HUES64 (cell line): ENCODE results near the gene CTDSPL.
A peak's percentile ranks its signal among the peaks of the same experiment; 100 is the strongest.

Source experiments
- H3K27ac ChIP-seq: 2 replicates; pipeline ENCODE4 v1.7.0; 2013; ENCODE audit warnings: low read depth, low read length, inconsistent platforms
- H3K27me3 ChIP-seq: 2 replicates; pipeline ENCODE4 v1.6.1; 2013; ENCODE audit warnings: mild to moderate bottlenecking, low read length; ENCODE audit not compliant: insufficient read depth
- H3K36me3 ChIP-seq: 2 replicates; pipeline ENCODE4 v1.6.1; 2013; ENCODE audit warnings: mild to moderate bottlenecking, low read length; ENCODE audit not compliant: insufficient read depth
- H3K4me1 ChIP-seq: 2 replicates; pipeline ENCODE4 v1.6.1; 2013; ENCODE audit warnings: mild to moderate bottlenecking, low read length, moderate library complexity; ENCODE audit not compliant: insufficient read depth
- H3K4me3 ChIP-seq: 2 replicates; pipeline ENCODE4 v1.5.1; 2013; ENCODE audit warnings: mild to moderate bottlenecking, low read length, moderate library complexity
- H3K9ac ChIP-seq: 2 replicates; pipeline ENCODE4 v1.6.1; 2013; ENCODE audit warnings: mild to moderate bottlenecking, low read depth, low read length
- H3K9me3 ChIP-seq: 2 replicates; pipeline ENCODE4 v1.6.1; 2013; ENCODE audit warnings: low read depth, low read length; ENCODE audit not compliant: insufficient read depth
- WGBS: fragments of 150-250, 120-280 bp; methylation state at CpG from one replicate; pipeline ENCODE4 v1.1.7; 2013; ENCODE audit warnings: missing lambda C conversion rate; 5-methylcytosine and 5-hydroxymethylcytosine counted together

The CTDSPL gene

DNA sequence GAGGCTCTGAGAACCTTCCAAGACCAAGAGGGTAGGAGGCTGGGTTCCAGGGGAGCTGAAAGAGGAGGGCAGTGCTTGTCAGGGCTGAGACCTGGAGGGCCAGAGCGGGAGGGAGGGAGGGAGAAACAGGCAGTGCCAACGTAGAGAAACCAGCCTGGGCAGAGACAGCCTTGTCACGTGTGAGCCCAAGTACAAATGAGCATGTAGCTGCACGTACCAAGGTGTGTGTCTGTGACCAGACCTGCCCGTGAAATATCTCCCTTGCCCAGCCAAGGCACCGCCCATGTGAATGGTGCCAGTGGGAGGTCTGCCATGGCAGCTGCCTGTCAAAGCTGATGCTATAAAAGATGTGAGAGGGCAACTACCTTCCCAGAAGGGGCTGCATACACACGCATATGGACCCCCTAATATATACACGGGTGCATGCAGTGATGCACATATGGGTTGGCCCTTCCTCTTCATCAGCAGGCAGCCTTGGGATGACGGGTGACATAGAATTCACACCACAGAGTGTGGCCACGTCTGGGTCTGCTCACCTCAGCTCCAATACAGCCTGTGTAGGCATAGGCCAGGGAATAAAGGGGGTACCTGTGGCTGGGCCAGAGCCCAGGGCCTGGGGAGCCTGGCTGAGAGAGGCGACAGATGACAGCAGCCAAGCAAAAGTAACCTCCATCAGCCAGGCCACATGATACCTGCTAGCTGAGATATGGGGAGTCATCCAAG lies 7.8 kb upstream of the CTDSPL start:
- H3K4me1 ChIP-seq: peaks cover 7% of the 10 kb centered on the region
- H3K4me3 ChIP-seq: no peak overlapping the region
- H3K27me3 ChIP-seq: no peaks in the 10 kb centered on the region
- no peaks in the 10 kb centered on the region for H3K9me3 ChIP-seq
- no peak overlapping the region for H3K9ac ChIP-seq
- 83% methylated on average over 11 of the region's 11 CpGs for WGBS
- H3K36me3 ChIP-seq: no peaks in the 10 kb centered on the region
- no peak overlapping the region for H3K27ac ChIP-seq

DNA sequence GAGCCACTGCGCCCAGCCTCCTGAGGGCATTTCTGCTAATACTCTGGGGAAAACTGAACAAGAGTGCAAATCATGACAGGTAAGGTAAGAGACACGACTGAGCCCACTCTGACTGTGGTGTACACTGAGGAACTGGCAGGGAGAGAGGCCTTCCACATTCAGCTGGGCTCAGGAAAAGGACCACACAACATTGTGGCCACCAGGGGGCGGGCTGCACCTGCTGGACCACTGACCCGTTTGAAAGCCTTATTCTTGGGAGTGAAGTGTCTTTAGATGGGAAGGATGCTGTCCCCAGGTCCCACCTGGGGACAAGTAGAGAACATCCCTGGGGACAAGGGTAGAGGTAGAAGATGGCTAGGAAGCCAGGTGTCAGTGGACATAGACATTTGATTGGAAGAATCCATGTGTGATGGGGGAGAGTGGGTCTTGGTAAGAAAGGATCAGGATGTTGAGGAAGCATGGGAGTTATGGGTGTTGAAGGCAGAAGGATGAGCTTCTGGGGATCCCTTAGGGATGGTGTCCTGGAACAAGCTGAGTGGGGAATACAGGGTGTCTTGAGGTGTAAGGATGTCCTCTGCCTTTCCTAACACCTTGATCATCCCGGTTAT lies 6.2 kb upstream of the CTDSPL start:
- H3K9ac ChIP-seq: no peak overlapping the region
- WGBS: 35% methylated on average over 5 of the region's 5 CpGs
- peaks cover 7% of the 10 kb centered on the region for H3K27me3 ChIP-seq
- H3K27ac ChIP-seq: no peak overlapping the region
- no peaks in the 10 kb centered on the region for H3K36me3 ChIP-seq
- H3K4me3 ChIP-seq: no peak overlapping the region
- H3K9me3 ChIP-seq: no peaks in the 10 kb centered on the region; the same call in 1 of the 2 replicates
- H3K4me1 ChIP-seq: peaks cover 7% of the 10 kb centered on the region

DNA sequence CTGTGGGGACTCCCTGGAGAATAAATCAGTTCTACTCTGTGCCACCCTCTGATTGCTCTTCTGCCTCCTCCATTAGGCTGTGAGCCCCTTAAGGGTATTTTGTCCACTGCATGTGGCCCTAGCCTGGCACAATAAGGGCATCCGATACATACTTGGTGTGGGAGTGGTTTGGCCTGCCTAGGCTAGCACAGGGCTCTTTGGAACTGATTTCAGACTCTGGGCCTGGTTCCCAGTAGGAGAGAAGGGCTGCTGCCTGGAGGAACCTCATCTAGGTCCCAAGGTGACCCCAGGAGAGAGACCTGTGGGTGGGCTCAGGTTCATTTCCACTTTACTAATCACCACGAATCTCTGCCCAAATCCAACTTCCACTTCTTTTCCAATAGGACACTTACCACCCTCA lies 5.3 kb upstream of the CTDSPL start:
- Histone ChIP-seq H3K4me3 (no peak overlapping the region), H3K36me3 (no peaks in the 10 kb centered on the region), H3K4me1 (peaks cover 6% of the 10 kb centered on the region), H3K27me3 (peaks cover 10% of the 10 kb centered on the region), H3K27ac (no peak overlapping the region), H3K9me3 (no peaks in the 10 kb centered on the region; the same call in 1 of the 2 replicates), H3K9ac (no peak overlapping the region)
- 89% methylated on average over 2 of the region's 2 CpGs for WGBS

DNA sequence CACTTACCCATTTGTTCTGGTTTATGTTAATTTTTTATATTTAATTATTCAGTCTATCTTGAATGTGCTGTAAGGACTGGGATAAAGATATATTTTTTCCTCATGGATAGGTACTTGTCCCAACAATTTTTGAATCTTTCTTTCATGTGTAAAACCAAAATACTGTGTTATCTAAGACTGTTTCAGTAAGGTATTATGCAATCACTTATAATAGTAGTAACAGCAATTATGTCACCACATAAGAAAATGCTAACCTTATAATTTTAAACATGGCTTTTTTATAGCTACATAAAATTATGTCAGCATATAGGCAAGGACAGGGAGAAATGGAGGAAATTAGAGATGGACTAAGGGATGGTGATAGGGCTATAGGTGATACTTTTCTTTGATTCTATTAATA lies 2.9 kb upstream of the CTDSPL start:
- Histone ChIP-seq H3K27ac (no peak overlapping the region), H3K27me3 (peaks cover 10% of the 10 kb centered on the region), H3K4me1 (peaks cover 10% of the 10 kb centered on the region; the same call in 1 of the 2 replicates)

DNA sequence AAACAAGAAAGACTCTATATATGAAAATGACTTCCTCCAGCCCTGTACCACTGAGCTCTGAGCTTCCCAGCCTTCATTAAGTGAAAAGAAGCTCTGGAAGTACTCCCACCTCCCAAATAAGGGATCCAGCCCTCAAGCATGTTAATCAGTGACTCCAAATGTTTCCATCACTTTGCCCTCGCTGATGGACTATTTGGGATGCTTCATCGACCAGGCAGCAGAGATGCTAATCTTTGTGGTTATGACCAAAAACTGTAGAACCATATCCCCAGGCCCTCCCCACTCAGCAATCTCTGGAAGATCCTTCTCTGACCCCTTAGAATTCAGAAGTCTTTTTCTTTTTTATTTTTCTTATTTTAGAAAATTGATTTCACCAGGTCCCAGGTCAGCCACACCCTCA lies 2.3 kb upstream of the CTDSPL start:
- Histone ChIP-seq H3K9me3 (no peaks in the 10 kb centered on the region; the same call in 1 of the 2 replicates), H3K4me3 (no peak overlapping the region), H3K27me3 (peaks cover 10% of the 10 kb centered on the region), H3K9ac (no peak overlapping the region), H3K4me1 (peaks cover 16% of the 10 kb centered on the region), H3K36me3 (no peaks in the 10 kb centered on the region), H3K27ac (no peak overlapping the region)
- 90% methylated on average over 2 of the region's 2 CpGs for WGBS

More for the DNA sequence above, 2.9 kb upstream of the CTDSPL start:
- H3K4me3 ChIP-seq: no peak overlapping the region
- H3K9ac ChIP-seq: no peak overlapping the region
- H3K9me3 ChIP-seq: no peaks in the 10 kb centered on the region; the same call in 1 of the 2 replicates
- H3K36me3 ChIP-seq: no peaks in the 10 kb centered on the region

DNA sequence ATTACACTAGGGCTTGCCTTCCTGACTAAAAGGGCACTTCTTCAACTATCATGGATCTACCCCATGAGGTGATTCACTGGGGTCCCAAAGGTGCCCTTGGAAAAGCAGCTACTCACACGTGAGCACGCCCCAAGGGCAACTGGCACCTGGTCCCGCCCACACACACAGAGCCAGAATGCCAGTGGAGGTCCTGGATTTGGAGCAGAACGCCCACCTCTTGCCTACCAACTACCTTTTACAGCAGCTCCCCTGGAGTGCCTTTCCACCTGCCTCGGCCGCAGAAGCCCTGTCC lies 1.8 kb upstream of the CTDSPL start:
- Histone ChIP-seq H3K27me3 (peaks cover 10% of the 10 kb centered on the region), H3K27ac (no peak overlapping the region), H3K9ac (no peak overlapping the region), H3K36me3 (no peaks in the 10 kb centered on the region), H3K4me1 (peaks cover 19% of the 10 kb centered on the region), H3K4me3 (no peak overlapping the region), H3K9me3 (no peaks in the 10 kb centered on the region; the same call in 1 of the 2 replicates)
- 85% methylated on average over 6 of the region's 6 CpGs for WGBS

DNA sequence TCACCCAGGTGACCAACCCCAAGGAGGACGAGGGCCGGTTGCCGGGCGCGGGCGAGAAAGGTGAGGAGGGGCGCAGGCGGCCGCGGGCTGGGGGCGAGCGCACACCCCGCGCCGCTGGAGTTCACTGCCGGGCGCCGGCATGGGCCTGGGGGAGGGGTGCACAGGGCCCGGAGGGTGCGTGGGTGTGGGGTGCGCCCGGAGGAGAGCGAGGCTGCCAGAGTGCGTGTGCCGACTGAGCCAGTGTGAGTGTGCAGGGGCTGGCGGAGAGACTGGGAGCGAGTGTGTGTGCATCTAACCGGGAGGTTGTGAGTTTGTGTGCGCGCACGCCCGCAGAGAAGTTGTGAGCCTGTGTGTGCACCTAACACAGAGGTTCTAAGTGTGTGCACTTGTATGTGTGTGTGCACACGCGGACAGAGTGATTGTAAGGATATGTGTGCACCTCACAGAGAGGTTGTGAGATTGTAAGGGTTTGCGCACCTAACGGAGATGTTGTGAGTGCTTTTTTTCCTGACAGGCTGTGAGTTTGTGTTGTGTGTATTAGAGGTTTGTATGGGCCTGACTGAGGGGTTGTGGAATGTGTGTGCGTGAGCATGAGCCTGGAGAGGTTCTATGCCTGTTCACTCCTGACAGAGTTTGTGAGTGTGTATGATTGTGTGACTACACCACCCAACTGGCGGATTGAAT lies 681 bp downstream of the CTDSPL start:
- peaks cover 26% of the 10 kb centered on the region for H3K4me1 ChIP-seq
- peak overlapping the region; percentile 53; the same call in 1 of the 2 replicates for H3K9ac ChIP-seq
- H3K27ac ChIP-seq: no peak overlapping the region
- no peaks in the 10 kb centered on the region; the same call in 1 of the 2 replicates for H3K9me3 ChIP-seq
- WGBS: 9% methylated on average over 38 of the region's 38 CpGs
- H3K27me3 ChIP-seq: peaks cover 10% of the 10 kb centered on the region
- no peaks in the 10 kb centered on the region for H3K36me3 ChIP-seq
- peak overlapping the region; percentile 74 for H3K4me3 ChIP-seq

DNA sequence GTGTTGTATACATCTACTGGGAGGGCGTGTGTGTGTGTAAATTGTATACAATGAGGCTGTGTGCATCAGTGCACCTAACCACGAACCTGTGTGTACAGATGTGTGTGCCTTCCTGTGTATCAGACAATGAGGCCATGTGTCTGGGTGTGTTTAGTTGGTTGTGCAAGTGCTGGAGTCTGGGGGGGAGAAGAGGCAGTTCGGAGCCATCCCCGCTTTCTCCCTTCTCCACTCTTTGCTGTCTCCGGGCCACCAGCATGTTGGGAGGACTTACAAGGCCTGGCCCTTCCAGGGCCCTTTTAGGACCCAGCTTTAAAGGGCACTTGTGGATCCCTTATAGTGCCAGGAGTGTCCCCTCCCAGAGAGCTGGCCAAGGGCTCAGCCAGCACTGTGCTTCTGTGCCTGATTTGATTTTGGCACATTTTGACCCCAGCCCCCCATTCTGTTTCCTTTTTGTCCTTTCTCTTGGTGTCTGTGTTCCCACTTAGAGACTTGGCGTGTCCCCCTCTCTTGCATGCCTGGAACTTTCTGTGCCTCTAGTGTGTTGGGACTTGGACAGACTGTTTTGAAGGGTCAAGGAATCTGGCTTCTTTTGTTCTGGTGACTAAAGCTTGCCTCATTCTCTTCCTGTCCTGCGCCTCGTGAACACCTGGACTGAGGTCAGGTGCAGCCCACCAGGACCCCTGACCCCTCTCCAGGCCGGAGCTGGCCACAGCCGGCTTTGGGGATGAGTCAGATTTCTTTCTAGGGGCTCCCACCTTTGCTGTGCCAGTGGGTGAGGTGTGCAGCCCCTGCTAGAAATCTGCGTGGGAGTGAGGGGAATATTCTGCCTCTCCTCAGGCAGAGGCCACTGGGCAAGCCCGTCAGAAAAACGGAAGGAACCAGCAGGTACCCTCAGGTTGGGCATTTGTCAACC lies 1.5 kb downstream of the CTDSPL start:
- WGBS: 60% methylated on average over 12 of the region's 13 CpGs
- Histone ChIP-seq H3K9me3 (no peaks in the 10 kb centered on the region; the same call in 1 of the 2 replicates), H3K27me3 (peaks cover 10% of the 10 kb centered on the region), H3K27ac (no peak overlapping the region), H3K9ac (no peak overlapping the region; the same call in 1 of the 2 replicates), H3K4me1 (peaks cover 26% of the 10 kb centered on the region), H3K36me3 (no peaks in the 10 kb centered on the region), H3K4me3 (peak overlapping the region; percentile 74)

DNA sequence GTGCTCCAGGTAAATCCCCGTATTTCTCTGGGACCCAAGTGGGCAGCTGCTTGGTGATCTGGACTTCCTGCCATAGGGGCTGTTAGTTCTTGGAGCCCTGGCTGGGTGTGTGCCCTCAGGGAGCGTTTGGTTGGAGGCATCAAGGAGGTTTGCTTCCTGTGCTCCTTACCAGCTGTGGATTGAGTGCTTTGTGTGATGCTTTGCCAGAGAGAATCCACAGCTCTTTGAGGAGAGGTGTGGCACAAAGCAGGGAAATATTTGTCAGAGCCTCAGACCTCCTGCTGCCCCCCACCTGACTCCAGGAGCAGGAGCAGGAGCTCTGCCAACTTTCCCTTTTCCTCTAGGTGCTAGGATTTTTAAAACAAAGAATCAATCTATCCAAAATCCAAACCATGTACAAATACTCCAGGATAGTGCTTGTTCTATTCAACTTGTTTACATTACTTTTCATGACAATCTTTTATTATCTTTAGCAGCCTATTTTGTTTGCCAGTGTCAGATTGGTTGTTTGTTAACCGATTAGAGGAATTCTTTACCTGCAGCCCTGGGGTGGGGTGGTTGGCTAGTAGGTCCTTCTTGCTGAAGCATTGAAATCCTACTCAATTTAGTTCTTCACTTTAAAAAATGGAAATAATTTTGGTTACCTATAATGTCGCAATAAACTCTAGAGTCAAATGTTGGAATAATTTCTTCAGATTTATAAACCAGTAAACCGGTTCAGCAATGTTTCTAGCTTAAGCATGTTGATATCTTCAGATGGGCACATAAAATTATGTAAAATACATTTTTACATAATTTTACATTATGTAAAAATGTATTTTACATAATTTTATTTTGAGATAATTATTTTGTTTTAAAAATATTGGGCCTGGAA lies 2.5 kb downstream of the CTDSPL start:
- Histone ChIP-seq H3K9ac (no peak overlapping the region), H3K4me3 (peak overlapping the region; percentile 74), H3K36me3 (no peaks in the 10 kb centered on the region), H3K4me1 (peaks cover 26% of the 10 kb centered on the region), H3K9me3 (no peaks in the 10 kb centered on the region; the same call in 1 of the 2 replicates), H3K27ac (no peak overlapping the region), H3K27me3 (peaks cover 10% of the 10 kb centered on the region)
- 73% methylated on average over 5 of the region's 5 CpGs for WGBS

DNA sequence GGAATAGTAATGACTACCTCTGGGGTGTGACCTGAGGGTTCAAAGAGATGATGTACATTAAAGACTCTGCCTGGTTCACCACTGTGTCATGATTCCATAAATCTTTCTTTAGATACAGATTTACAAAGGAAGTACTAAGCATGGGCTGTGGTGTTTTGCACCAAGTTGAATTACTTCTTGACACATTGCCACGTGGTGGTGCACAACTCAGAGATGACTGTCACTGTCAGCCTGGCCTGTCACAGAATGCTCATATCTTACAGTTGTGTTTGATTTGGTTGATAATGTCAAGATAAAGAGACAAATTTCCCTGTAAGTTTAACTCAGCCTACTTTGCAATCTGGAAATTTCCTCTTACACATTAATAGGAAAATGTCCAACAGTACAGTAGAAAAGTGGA lies 3.2 kb downstream of the CTDSPL start:
- Histone ChIP-seq H3K4me3 (no peak overlapping the region), H3K27ac (no peak overlapping the region), H3K36me3 (no peaks in the 10 kb centered on the region), H3K9me3 (no peaks in the 10 kb centered on the region; the same call in 1 of the 2 replicates), H3K4me1 (peaks cover 26% of the 10 kb centered on the region), H3K9ac (no peak overlapping the region), H3K27me3 (peaks cover 6% of the 10 kb centered on the region)
- 88% methylated on average over 1 of the region's 1 CpG for WGBS
